ENCODE data around the gene KRTAP10-9.

DNA sequence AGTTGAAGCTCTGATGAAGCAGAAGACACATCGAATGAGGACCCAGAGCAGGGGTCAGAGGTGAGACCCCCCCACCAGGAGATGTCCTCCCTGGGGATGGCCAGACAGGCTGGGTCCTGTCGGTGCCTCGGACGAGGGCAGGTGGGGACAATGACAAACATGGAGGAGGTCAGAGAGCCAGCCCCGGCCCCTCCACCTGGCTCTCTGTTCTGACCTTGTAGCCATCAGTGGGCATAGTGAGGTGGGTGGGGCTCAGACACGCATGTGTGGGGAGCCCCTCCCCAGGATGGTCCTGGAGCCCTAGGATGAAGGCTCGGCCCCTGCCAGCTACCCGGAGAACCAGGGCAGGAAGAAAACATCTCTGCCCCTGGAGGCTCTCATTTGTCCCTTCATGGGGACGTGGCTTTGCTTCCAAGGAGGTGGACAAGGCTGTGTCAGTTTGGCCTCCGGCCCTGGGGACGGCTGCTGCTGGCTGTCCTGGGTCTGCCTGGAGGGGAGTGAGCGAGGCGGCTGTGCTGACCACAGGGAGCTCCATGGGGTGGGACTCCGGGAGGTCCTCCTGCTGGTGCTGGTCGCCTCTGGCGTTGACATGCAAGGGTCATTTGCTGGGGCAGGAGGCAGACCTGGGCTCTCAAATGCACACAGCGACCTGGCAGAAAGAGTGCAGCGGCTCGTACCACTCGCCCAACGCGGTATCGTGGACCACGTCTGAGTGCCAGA lies 37.1 kb upstream of the KRTAP10-9 start:
- TF ChIP-seq POLR2A (IDR thresholded peaks at IDR 0.05; ENCODE audit: low read length) (no peak), GATA1 (IDR thresholded peaks at IDR 0.05; ENCODE audit: low read depth, low read length) (no peak)
